Urinary bladder (tissue), 4 donors: Measurements from ENCODE around the gene ELMO1. TPM values are rescaled to one million over a fixed set of nuclear protein-coding genes. Genes with fewer than 3 reads are reported as not detected.

Experiments
- DNase-seq: peaks from one replicate; pipeline ENCODE4 v3.0.0-alpha.2; 2015; ENCODE audit errors: extremely low spot score
- H3K27ac ChIP-seq: one replicate; pipeline ENCODE4 v1.5.1; 2013; ENCODE audit warnings: low read depth, mild to moderate bottlenecking, moderate library complexity
- H3K36me3 ChIP-seq: one replicate; pipeline ENCODE4 v1.6.1; 2013; ENCODE audit warnings: mild to moderate bottlenecking, moderate library complexity; ENCODE audit not compliant: insufficient read depth
- H3K4me1 ChIP-seq: one replicate; pipeline ENCODE4 v1.6.1; 2013; ENCODE audit warnings: mild to moderate bottlenecking, moderate library complexity; ENCODE audit not compliant: insufficient read depth
- H3K4me3 ChIP-seq: one replicate; pipeline ENCODE4 v1.5.1; 2013; ENCODE audit warnings: low read depth, low read length
- WGBS: extraction: QIAGEN DNeasy Blood & Tissue Kit; methylation state at CpG from one replicate; pipeline ENCODE4 v1.1.7; 2013; 5-methylcytosine and 5-hydroxymethylcytosine counted together
- polyA plus RNA-seq: library from polyadenylated mRNA; stranded (reverse); fragments of 200-250 nt; gene quantifications from one replicate; pipeline ENCODE4 v1.2.3, GENCODE V29; 2013
- total RNA-seq: library from RNA; depleted of rRNA; stranded (reverse); fragments of >200 nt; gene quantifications from one replicate; pipeline ENCODE4 v1.2.3, GENCODE V29; 2014
- donor health status: healthy with polysubstance abuse.
- donor health status: healthy.

The ELMO1 gene
- total and polyA plus RNA-seq, 2 donors, result 14.1 to 86.7 TPM

GRCh38 chr7:36878288-36878687, 570.4 kb downstream of the ELMO1 start:
- Histone ChIP-seq H3K4me3 (no peak overlapping the region), H3K4me1 (no peaks in the 10 kb centered on the region), H3K36me3 (no peaks in the 10 kb centered on the region), H3K27ac (no peak overlapping the region)
- WGBS, result 83% methylated on average over 2 of the region's 2 CpGs
- no peak for DNase-seq

- Histone ChIP-seq H3K4me1 (no peaks in the 10 kb centered on the region), H3K36me3 (no peaks in the 10 kb centered on the region), H3K4me3 (no peak overlapping the region), H3K27ac (no peak overlapping the region)
- WGBS, result 53% methylated on average over 2 of the region's 2 CpGs
- no peak for DNase-seq
These were observed 572.9 kb downstream of the ELMO1 start for GRCh38 chr7:36875794-36876193.

GRCh38 chr7:36874041-36874440, 574.6 kb downstream of the ELMO1 start:
- no peak for DNase-seq
- H3K27ac ChIP-seq, result no peak overlapping the region
- H3K4me1 ChIP-seq, result no peaks in the 10 kb centered on the region
- H3K4me3 ChIP-seq, result no peak overlapping the region
- 89% methylated on average over 2 of the region's 2 CpGs for WGBS
- H3K36me3 ChIP-seq, result peaks cover 3% of the 10 kb centered on the region

- Histone ChIP-seq H3K36me3 (peaks cover 3% of the 10 kb centered on the region), H3K4me3 (no peak overlapping the region), H3K27ac (no peak overlapping the region), H3K4me1 (no peaks in the 10 kb centered on the region)
- DNase-seq, result no peak
These were observed 576.8 kb downstream of the ELMO1 start for GRCh38 chr7:36871863-36872262.

- no peak for DNase-seq
- 100% methylated on average over 1 of the region's 1 CpG for WGBS
- Histone ChIP-seq H3K4me3 (no peak overlapping the region), H3K36me3 (peaks cover 3% of the 10 kb centered on the region), H3K27ac (no peak overlapping the region), H3K4me1 (no peaks in the 10 kb centered on the region)
These were observed 577.3 kb downstream of the ELMO1 start for GRCh38 chr7:36871355-36871738.

- Histone ChIP-seq H3K4me3 (no peak overlapping the region), H3K27ac (no peak overlapping the region), H3K36me3 (peaks cover 3% of the 10 kb centered on the region), H3K4me1 (no peaks in the 10 kb centered on the region)
- no peak for DNase-seq
- 84% methylated on average over 1 of the region's 1 CpG for WGBS
These were observed 577.9 kb downstream of the ELMO1 start for GRCh38 chr7:36870625-36871354.

GRCh38 chr7:36868727-36869411, 579.8 kb downstream of the ELMO1 start:
- WGBS, result 92% methylated on average over 7 of the region's 7 CpGs
- no peak for DNase-seq

GRCh38 chr7:36865019-36865418, 583.6 kb downstream of the ELMO1 start:
- no peak for DNase-seq
- Histone ChIP-seq H3K36me3 (peaks cover 1% of the 10 kb centered on the region), H3K4me1 (no peaks in the 10 kb centered on the region), H3K4me3 (no peak overlapping the region), H3K27ac (no peak overlapping the region)
- 69% methylated on average over 3 of the region's 3 CpGs for WGBS

More at GRCh38 chr7:36868727-36869411, 579.8 kb downstream of the ELMO1 start:
- Histone ChIP-seq H3K4me3 (no peak overlapping the region), H3K36me3 (peaks cover 3% of the 10 kb centered on the region), H3K27ac (no peak overlapping the region), H3K4me1 (no peaks in the 10 kb centered on the region)

- 62% methylated on average over 10 of the region's 10 CpGs for WGBS
- no peak for DNase-seq
- no peaks in the 10 kb centered on the region for H3K4me1 ChIP-seq
- no peak overlapping the region for H3K4me3 ChIP-seq
- no peak overlapping the region for H3K27ac ChIP-seq
- H3K36me3 ChIP-seq, result no peaks in the 10 kb centered on the region
These were observed 584.6 kb downstream of the ELMO1 start for GRCh38 chr7:36863901-36864701.

GRCh38 chr7:36862771-36863261, 585.8 kb downstream of the ELMO1 start:
- Histone ChIP-seq H3K36me3 (no peaks in the 10 kb centered on the region), H3K4me1 (no peaks in the 10 kb centered on the region), H3K27ac (no peak overlapping the region), H3K4me3 (no peak overlapping the region)
- WGBS, result 82% methylated on average over 4 of the region's 4 CpGs
- no peak for DNase-seq

- Histone ChIP-seq H3K27ac (no peak overlapping the region), H3K4me1 (no peaks in the 10 kb centered on the region), H3K4me3 (no peak overlapping the region), H3K36me3 (no peaks in the 10 kb centered on the region)
- 92% methylated on average over 11 of the region's 11 CpGs for WGBS
- no peak for DNase-seq
These were observed 587.0 kb downstream of the ELMO1 start for GRCh38 chr7:36861656-36862055.

- Histone ChIP-seq H3K36me3 (no peaks in the 10 kb centered on the region), H3K27ac (no peak overlapping the region), H3K4me3 (no peak overlapping the region), H3K4me1 (no peaks in the 10 kb centered on the region)
- 61% methylated on average over 2 of the region's 2 CpGs for WGBS
- DNase-seq, result no peak
These were observed 588.0 kb downstream of the ELMO1 start for GRCh38 chr7:36860681-36861080.

GRCh38 chr7:36855330-36855729, 593.3 kb downstream of the ELMO1 start:
- no peak overlapping the region for H3K27ac ChIP-seq
- 96% methylated on average over 15 of the region's 15 CpGs for whole genome bisulfite sequencing
- H3K4me1 ChIP-seq, result no peaks in the 10 kb centered on the region
- no peak overlapping the region for H3K4me3 ChIP-seq
- no peak for DNase-seq
- H3K36me3 ChIP-seq, result no peaks in the 10 kb centered on the region
